Measurements from ENCODE around the gene KSR2.

- TF ChIP-seq CTCF (IDR thresholded peaks at IDR 0.05) (no peak), POLR2A (IDR thresholded peaks at IDR 0.05) (no peak), POLR2AphosphoS5 (IDR thresholded peaks at IDR 0.05) (no peak), EP300 (IDR thresholded peaks at IDR 0.05; ENCODE audit: low read depth) (no peak)
Observed at GRCh38 chr12:117552971-117553370, 415.8 kb downstream of the KSR2 start.
